Mucosa of stomach (tissue), 1 donor: ENCODE results near the gene MRRF.
"Not testable (repeated sequence)": the region's sequence is repeated elsewhere in the genome, so short reads cannot be mapped to it uniquely, and the experiment has no call there.

Experiments used
- H3K27me3 ChIP-seq: one replicate; pipeline ENCODE4 v1.7.0; 2013; ENCODE audit warnings: mild to moderate bottlenecking, low read length; ENCODE audit not compliant: control insufficient read depth, insufficient read depth
- H3K36me3 ChIP-seq: one replicate; pipeline ENCODE4 v1.7.0; 2013; ENCODE audit warnings: low read length; ENCODE audit not compliant: control insufficient read depth, insufficient read depth
- H3K4me1 ChIP-seq: one replicate; pipeline ENCODE4 v1.7.0; 2013; ENCODE audit warnings: mild to moderate bottlenecking, low read length; ENCODE audit not compliant: control insufficient read depth, insufficient read depth
- H3K4me3 ChIP-seq: one replicate; pipeline ENCODE4 v1.7.0; 2013; ENCODE audit warnings: low read length
- H3K9ac ChIP-seq: one replicate; pipeline ENCODE4 v1.7.0; 2013; ENCODE audit warnings: mild to moderate bottlenecking, low read length, moderate library complexity
- H3K9me3 ChIP-seq: one replicate; pipeline ENCODE4 v1.7.0; 2013; ENCODE audit warnings: mild to moderate bottlenecking, low read length, moderate library complexity; ENCODE audit not compliant: control insufficient read depth
- donor health status: Pancreatic carcinoma.

MRRF gene

GRCh38 chr9:122302237-122303093 is 37.8 kb downstream of the MRRF start:
- Histone ChIP-seq H3K27me3 (no peaks in the 10 kb centered on the region), H3K36me3 (no peaks in the 10 kb centered on the region), H3K9me3 (no peaks in the 10 kb centered on the region)

GRCh38 chr9:122307061-122307460 is 42.4 kb downstream of the MRRF start:
- H3K9ac ChIP-seq = no peak overlapping the region
- H3K36me3 ChIP-seq = no peaks in the 10 kb centered on the region
- no peaks in the 10 kb centered on the region for H3K27me3 ChIP-seq
- H3K4me3 ChIP-seq = no peak overlapping the region
- H3K4me1 ChIP-seq = no peaks in the 10 kb centered on the region
- no peaks in the 10 kb centered on the region for H3K9me3 ChIP-seq

More at GRCh38 chr9:122302237-122303093, 37.8 kb downstream of the MRRF start:
- Histone ChIP-seq H3K9ac (no peak overlapping the region), H3K4me1 (no peaks in the 10 kb centered on the region), H3K4me3 (no peak overlapping the region)

- no peaks in the 10 kb centered on the region for H3K4me1 ChIP-seq
- no peaks in the 10 kb centered on the region for H3K27me3 ChIP-seq
- no peak overlapping the region for H3K4me3 ChIP-seq
- no peaks in the 10 kb centered on the region for H3K9me3 ChIP-seq
- H3K9ac ChIP-seq = no peak overlapping the region
- H3K36me3 ChIP-seq = no peaks in the 10 kb centered on the region
Measured at GRCh38 chr9:122307925-122308324, 43.2 kb downstream of the MRRF start.

GRCh38 chr9:122309861-122310260 is 45.2 kb downstream of the MRRF start:
- Histone ChIP-seq H3K9ac (no peak overlapping the region), H3K4me3 (no peak overlapping the region), H3K27me3 (no peaks in the 10 kb centered on the region), H3K36me3 (peaks cover 7% of the 10 kb centered on the region), H3K9me3 (no peaks in the 10 kb centered on the region), H3K4me1 (no peaks in the 10 kb centered on the region)

GRCh38 chr9:122314165-122314564 is 49.5 kb downstream of the MRRF start:
- no peaks in the 10 kb centered on the region for H3K4me1 ChIP-seq
- H3K9ac ChIP-seq = no peak overlapping the region
- no peaks in the 10 kb centered on the region for H3K27me3 ChIP-seq
- no peak overlapping the region for H3K4me3 ChIP-seq
- H3K36me3 ChIP-seq = peaks cover 7% of the 10 kb centered on the region
- no peaks in the 10 kb centered on the region for H3K9me3 ChIP-seq

- H3K36me3 ChIP-seq = peaks cover 7% of the 10 kb centered on the region
- H3K4me3 ChIP-seq = no peak overlapping the region
- H3K4me1 ChIP-seq = no peaks in the 10 kb centered on the region
- H3K27me3 ChIP-seq = no peaks in the 10 kb centered on the region
- H3K9ac ChIP-seq = no peak overlapping the region
- no peaks in the 10 kb centered on the region for H3K9me3 ChIP-seq
Measured at GRCh38 chr9:122315534-122315933, 50.9 kb downstream of the MRRF start.

GRCh38 chr9:122318284-122318683 is 53.6 kb downstream of the MRRF start:
- Histone ChIP-seq H3K27me3 (no peaks in the 10 kb centered on the region), H3K4me3 (no peak overlapping the region), H3K36me3 (peaks cover 6% of the 10 kb centered on the region)

GRCh38 chr9:122320413-122320881 is 55.8 kb downstream of the MRRF start:
- H3K9ac ChIP-seq = no peak overlapping the region

More at GRCh38 chr9:122318284-122318683, 53.6 kb downstream of the MRRF start:
- Histone ChIP-seq H3K9me3 (no peaks in the 10 kb centered on the region), H3K4me1 (no peaks in the 10 kb centered on the region), H3K9ac (no peak overlapping the region)

GRCh38 chr9:122322553-122322952 is 57.9 kb downstream of the MRRF start:
- Histone ChIP-seq H3K4me3 (no peak overlapping the region), H3K4me1 (no peaks in the 10 kb centered on the region), H3K27me3 (no peaks in the 10 kb centered on the region), H3K9me3 (no peaks in the 10 kb centered on the region), H3K9ac (no peak overlapping the region), H3K36me3 (no peaks in the 10 kb centered on the region)

More at GRCh38 chr9:122320413-122320881, 55.8 kb downstream of the MRRF start:
- Histone ChIP-seq H3K36me3 (no peaks in the 10 kb centered on the region), H3K27me3 (no peaks in the 10 kb centered on the region), H3K4me1 (no peaks in the 10 kb centered on the region), H3K4me3 (no peak overlapping the region), H3K9me3 (no peaks in the 10 kb centered on the region)

GRCh38 chr9:122324665-122325064 is 60.0 kb downstream of the MRRF start:
- not testable (repeated sequence) for H3K9ac ChIP-seq, H3K36me3 ChIP-seq, H3K4me1 ChIP-seq, H3K9me3 ChIP-seq, H3K4me3 ChIP-seq, H3K27me3 ChIP-seq

- Histone ChIP-seq H3K27me3 (no peaks in the 10 kb centered on the region), H3K4me3 (no peak overlapping the region), H3K9ac (no peak overlapping the region), H3K4me1 (no peaks in the 10 kb centered on the region), H3K36me3 (peaks cover 5% of the 10 kb centered on the region), H3K9me3 (no peaks in the 10 kb centered on the region)
Measured at GRCh38 chr9:122325124-122325523, 60.4 kb downstream of the MRRF start.

GRCh38 chr9:122327175-122327574 is 62.5 kb downstream of the MRRF start:
- Histone ChIP-seq H3K4me1 (no peaks in the 10 kb centered on the region), H3K36me3 (peaks cover 5% of the 10 kb centered on the region), H3K9me3 (no peaks in the 10 kb centered on the region), H3K9ac (no peak overlapping the region), H3K4me3 (no peak overlapping the region), H3K27me3 (no peaks in the 10 kb centered on the region)
